ENCODE measurements around the gene MTX3. TPM values are rescaled to one million over a fixed set of nuclear protein-coding genes. Genes with fewer than 3 reads are reported as not detected.

Gene MTX3, protein sequence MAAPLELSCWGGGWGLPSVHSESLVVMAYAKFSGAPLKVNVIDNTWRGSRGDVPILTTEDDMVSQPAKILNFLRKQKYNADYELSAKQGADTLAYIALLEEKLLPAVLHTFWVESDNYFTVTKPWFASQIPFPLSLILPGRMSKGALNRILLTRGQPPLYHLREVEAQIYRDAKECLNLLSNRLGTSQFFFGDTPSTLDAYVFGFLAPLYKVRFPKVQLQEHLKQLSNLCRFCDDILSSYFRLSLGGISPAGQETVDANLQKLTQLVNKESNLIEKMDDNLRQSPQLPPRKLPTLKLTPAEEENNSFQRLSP
- total RNA-seq, result 10 to 100 TPM; 22.7 to 22.8 TPM
- polyA plus RNA-seq, result 1.3 TPM

DNA sequence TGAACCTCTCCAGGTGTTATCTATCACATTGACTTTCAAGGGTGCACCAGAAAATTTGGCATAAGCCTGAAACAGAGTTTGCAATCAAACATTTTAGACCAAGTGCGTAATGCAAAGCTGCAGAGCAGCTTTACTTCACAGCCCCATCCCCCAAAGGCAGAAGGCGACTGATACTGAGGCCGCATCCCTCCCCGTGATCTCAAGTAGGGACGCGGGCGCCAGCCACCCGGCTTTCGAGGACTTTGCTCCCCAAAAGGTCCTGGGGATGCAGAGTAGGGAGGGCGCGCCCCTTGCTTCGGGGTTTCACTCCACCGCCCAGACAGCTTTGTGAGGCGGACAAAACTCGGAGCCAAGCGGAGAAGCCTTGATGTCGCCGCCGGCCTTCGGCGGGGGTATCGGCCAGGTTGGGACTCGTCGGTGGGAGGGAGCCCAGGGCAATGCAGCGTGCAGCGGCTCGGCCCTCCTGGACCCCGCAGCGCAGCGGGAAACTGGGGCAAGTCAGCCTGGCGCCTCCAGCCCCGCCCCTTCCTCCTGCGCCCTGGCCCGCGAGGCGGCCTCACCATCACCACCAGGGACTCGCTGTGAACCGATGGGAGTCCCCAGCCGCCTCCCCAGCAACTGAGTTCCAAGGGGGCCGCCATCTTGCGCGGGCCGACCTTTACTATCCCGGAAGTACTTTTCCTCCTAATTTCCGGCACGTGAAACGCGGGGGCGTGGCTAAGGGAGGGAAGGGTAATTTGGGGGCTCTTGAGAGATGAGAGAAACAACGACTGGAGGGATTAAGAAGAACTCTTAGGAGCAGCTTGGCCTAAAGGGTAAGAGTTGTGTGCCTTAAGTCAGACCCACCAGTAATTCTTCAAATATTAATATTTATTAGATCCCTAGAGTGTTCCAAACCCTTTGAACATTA lies at the start of gene MTX3:
TSS of gene MTX3 (minus strand) at position 665 of the 910 bp plus-strand sequence. CDS start at position 641, 24 bp downstream.
- Histone ChIP-seq H3K4me3 (ENCODE audit: low read length) (peak within 1 kb of the TSS; percentile 63), H3K27me3 (ENCODE audit: insufficient read depth, low read length, poor library complexity, severe bottlenecking) (peaks cover 4% of the 10 kb centered on the region), H3K9me3 (ENCODE audit: low read length) (no peaks in the 10 kb centered on the region), H3K36me3 (ENCODE audit: insufficient read depth, low read length) (peaks cover 12% of the 10 kb centered on the region), H3K27ac (ENCODE audit: low read depth, low read length) (peak within 1 kb of the TSS; percentile 62), H3K4me1 (ENCODE audit: insufficient read depth, low read length) (peaks cover 10% of the 10 kb centered on the region)
- ChIA-PET POLR2A (interaction anchor here (0.6 to 1.2 kb wide), 3 partner anchors 10 to 38 kb away, joined by 3 to 8 read pairs (median 3); no protein-coding TSS in a partner anchor), CTCF (interaction anchor here (0.9 kb wide), 1 partner anchor 12 kb away, joined by 3 read pairs; no protein-coding TSS in a partner anchor)
- H3K27me3 Mint-ChIP-seq, result peaks cover 6 to 11% of the 10 kb centered on the region in 2 donors
- H3K9me3 Mint-ChIP-seq, result no peaks in the 10 kb centered on the region
- peaks cover 21 to 37% (median 27%) of the 10 kb centered on the region in 3 donors for H3K4me1 Mint-ChIP-seq
- peak; percentile 75 to 92 (median 83) for DNase-seq
- H3K36me3 Mint-ChIP-seq, result peaks cover 14 to 36% (median 18%) of the 10 kb centered on the region in 3 donors
- peak within 1 kb of the TSS; percentile 82 to 94 (median 88) for H3K4me3 Mint-ChIP-seq
- peak within 1 kb of the TSS; percentile 81 to 95 (median 94) for H3K27ac Mint-ChIP-seq

DNA sequence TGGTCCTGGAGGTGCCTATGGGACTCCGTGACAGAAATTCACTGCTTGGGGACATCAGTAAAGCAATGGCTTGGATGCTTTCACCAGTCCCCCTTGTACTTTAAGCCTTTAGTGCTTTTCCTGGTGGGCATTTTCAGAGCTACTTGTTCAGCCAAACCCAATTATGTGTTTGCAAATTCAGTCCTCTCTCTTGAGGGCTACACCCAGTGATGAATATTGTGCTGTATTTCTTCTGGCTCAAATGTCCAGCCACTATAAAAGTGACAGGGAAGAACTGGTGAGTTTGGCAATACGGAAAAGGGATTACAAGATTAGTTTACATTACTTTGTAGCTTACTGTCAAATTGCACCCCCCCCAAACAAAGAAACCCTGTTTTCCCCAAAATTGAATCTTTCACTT lies 48.6 kb upstream of the MTX3 start:
- Histone ChIP-seq H3K4me1 (ENCODE audit: insufficient read depth, low read length) (no peaks in the 10 kb centered on the region), H3K9me3 (ENCODE audit: low read length) (no peaks in the 10 kb centered on the region), H3K27ac (ENCODE audit: low read depth, low read length) (no peak overlapping the region), H3K27me3 (ENCODE audit: insufficient read depth, low read length, poor library complexity, severe bottlenecking) (peaks cover 21% of the 10 kb centered on the region), H3K4me3 (ENCODE audit: low read length) (no peak overlapping the region), H3K36me3 (ENCODE audit: insufficient read depth, low read length) (no peaks in the 10 kb centered on the region)
- peaks cover 19 to 74% of the 10 kb centered on the region in 2 donors for H3K27me3 Mint-ChIP-seq
- H3K36me3 Mint-ChIP-seq, result peaks cover 0 to 3% (median 0%) of the 10 kb centered on the region in 3 donors
- POLR2A ChIA-PET, result no interaction called here
- CTCF ChIA-PET, result no interaction called here
- no peak for DNase-seq
- H3K4me1 Mint-ChIP-seq, result peaks cover 3 to 8% (median 5%) of the 10 kb centered on the region in 3 donors
- no peak overlapping the region for H3K27ac Mint-ChIP-seq
- no peak overlapping the region for H3K4me3 Mint-ChIP-seq
- peaks cover 0 to 2% (median 0%) of the 10 kb centered on the region in 5 donors for H3K9me3 Mint-ChIP-seq

DNA sequence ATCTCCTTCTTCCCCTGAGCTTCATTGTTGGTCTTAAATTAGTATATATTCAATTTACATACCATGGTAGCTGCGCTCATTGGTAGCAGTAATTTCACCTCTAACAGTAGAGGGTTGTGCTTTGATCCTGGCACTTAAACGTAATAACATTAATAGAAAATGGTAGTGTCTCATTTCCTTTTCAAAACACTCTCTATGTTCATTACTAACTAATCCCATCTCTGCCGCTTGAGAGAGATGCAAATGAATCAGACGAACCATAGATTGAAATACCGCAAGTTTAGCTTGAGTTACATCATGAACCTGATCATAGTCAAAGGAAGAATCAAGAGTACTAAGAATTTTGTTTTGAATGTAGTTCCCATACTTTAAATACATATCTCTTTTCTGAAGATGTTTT lies 46.3 kb upstream of the MTX3 start:
- Mint-ChIP-seq H3K4me3 (no peak overlapping the region), H3K9me3 (no peaks in the 10 kb centered on the region), H3K36me3 (no peaks in the 10 kb centered on the region), H3K27me3 (peaks cover 24 to 79% of the 10 kb centered on the region in 2 donors), H3K4me1 (peaks cover 5 to 8% (median 6%) of the 10 kb centered on the region in 3 donors), H3K27ac (no peak overlapping the region)
- Histone ChIP-seq H3K27ac (ENCODE audit: low read depth, low read length) (no peak overlapping the region), H3K36me3 (ENCODE audit: insufficient read depth, low read length) (no peaks in the 10 kb centered on the region), H3K4me1 (ENCODE audit: insufficient read depth, low read length) (no peaks in the 10 kb centered on the region), H3K4me3 (ENCODE audit: low read length) (no peak overlapping the region), H3K9me3 (ENCODE audit: low read length) (no peaks in the 10 kb centered on the region), H3K27me3 (ENCODE audit: insufficient read depth, low read length, poor library complexity, severe bottlenecking) (peaks cover 29% of the 10 kb centered on the region)
- ChIA-PET CTCF (no interaction called here), POLR2A (no interaction called here)
- no peak for DNase-seq

DNA sequence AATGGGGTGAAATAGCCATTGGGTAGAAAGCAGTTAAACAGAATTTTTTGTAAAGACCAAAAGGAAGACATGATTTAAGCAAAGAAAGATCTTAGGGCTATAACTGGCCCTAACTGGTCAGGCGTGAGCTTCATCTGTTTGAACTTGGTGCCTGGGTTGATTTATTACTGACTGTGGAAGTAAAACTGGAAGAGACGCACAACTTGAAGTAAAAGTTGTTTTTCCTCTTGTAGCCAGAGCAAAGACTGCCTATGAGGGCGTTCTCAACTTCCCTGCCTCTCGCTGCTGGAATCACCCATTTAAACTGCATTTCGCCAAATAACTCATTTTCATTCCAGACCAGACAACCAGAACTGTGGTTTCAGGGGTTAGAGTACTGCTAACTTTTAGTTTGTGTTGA lies 45.6 kb upstream of the MTX3 start:
- H3K9me3 ChIP-seq (ENCODE audit: low read length), result no peaks in the 10 kb centered on the region
- H3K36me3 ChIP-seq (ENCODE audit: insufficient read depth, low read length), result no peaks in the 10 kb centered on the region
- Mint-ChIP-seq H3K36me3 (no peaks in the 10 kb centered on the region), H3K4me3 (no peak overlapping the region), H3K27ac (no peak overlapping the region), H3K9me3 (no peaks in the 10 kb centered on the region), H3K27me3 (peaks cover 24 to 77% of the 10 kb centered on the region in 2 donors), H3K4me1 (peaks cover 5 to 8% (median 6%) of the 10 kb centered on the region in 3 donors)
- H3K27me3 ChIP-seq (ENCODE audit: insufficient read depth, low read length, poor library complexity, severe bottlenecking), result peaks cover 29% of the 10 kb centered on the region
- CTCF ChIA-PET, result no interaction called here
- POLR2A ChIA-PET, result no interaction called here
- H3K27ac ChIP-seq (ENCODE audit: low read depth, low read length), result no peak overlapping the region
- no peak for DNase-seq
- H3K4me1 ChIP-seq (ENCODE audit: insufficient read depth, low read length), result no peaks in the 10 kb centered on the region
- no peak overlapping the region for H3K4me3 ChIP-seq (ENCODE audit: low read length)

DNA sequence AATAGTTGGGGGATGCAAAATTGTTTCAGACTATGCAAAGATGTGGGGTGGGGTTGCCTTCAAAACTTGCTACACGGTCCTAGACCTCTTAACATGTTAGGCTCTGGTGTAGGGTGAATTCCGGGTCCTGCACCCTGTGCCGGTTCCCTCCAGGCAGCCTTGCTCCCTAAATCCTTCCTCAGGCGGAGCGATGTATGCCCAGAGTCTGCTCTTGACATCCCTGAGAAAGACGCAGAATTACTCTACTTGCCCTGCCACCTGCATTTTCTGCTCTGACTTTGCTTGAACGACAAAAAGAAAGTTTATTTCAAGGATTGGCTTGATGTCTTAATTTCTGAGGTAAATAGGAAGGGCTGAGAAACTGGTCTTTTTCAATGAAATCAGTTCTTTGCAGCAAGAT lies 44.8 kb upstream of the MTX3 start:
- Mint-ChIP-seq H3K9me3 (no peaks in the 10 kb centered on the region), H3K4me1 (peaks cover 5 to 8% (median 6%) of the 10 kb centered on the region in 3 donors), H3K36me3 (no peaks in the 10 kb centered on the region), H3K27me3 (peaks cover 26 to 69% of the 10 kb centered on the region in 2 donors), H3K27ac (no peak overlapping the region), H3K4me3 (peak overlapping the region in 3 of 7 donors; percentile 4 to 27 (median 9))
- Histone ChIP-seq H3K9me3 (ENCODE audit: low read length) (no peaks in the 10 kb centered on the region), H3K27me3 (ENCODE audit: insufficient read depth, low read length, poor library complexity, severe bottlenecking) (peaks cover 29% of the 10 kb centered on the region), H3K36me3 (ENCODE audit: insufficient read depth, low read length) (no peaks in the 10 kb centered on the region), H3K4me3 (ENCODE audit: low read length) (no peak overlapping the region), H3K27ac (ENCODE audit: low read depth, low read length) (no peak overlapping the region), H3K4me1 (ENCODE audit: insufficient read depth, low read length) (no peaks in the 10 kb centered on the region)
- no peak for DNase-seq
- CTCF ChIA-PET, result no interaction called here
- POLR2A ChIA-PET, result no interaction called here

DNA sequence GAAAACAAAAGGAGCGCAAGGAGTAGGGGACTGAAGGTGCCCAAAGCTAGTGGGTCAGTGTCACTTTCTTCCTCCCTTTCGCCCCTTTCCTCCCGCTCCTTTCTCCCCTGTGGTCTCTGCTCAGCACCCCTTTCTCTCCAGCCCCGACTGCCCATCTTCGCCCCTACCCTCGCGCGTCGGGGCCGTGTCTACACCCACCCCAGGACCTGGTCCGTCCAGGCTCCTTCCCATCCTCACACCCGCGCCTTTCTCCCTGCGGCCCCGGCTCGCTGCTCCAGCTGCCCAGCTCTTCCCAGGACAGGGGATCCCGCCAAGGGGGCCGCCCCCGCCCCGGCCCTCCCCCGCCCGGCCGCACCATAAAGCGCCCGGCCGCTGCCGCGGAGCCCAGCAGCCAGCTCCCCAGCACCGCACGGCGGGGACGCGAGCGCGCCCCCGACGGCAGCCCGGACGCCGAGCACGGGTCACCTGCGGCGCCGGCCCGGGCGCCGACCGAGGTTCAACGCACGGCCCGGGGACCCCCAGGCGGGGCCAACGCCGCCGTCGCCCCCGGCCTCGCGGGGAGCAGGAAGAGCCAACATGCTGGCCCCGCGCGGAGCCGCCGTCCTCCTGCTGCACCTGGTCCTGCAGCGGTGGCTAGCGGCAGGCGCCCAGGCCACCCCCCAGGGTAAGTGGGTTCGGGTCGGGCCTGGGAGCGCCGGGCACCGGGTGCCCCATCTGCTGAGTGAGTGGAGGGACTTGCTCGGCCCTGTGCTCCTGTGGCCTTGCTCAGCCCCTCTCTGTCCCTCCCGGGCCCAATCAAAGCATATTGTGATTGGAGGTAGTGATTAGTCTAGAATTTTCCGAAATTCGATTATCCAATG lies 44.1 kb upstream of the MTX3 start, which contains the start of gene THBS4:
TSS of gene THBS4 (plus strand) at position 387 of the 860 bp plus-strand sequence. CDS start at position 577, 190 bp downstream.
- DNase-seq, result no peak
- Histone ChIP-seq H3K27me3 (ENCODE audit: insufficient read depth, low read length, poor library complexity, severe bottlenecking) (peaks cover 29% of the 10 kb centered on the region), H3K9me3 (ENCODE audit: low read length) (no peaks in the 10 kb centered on the region), H3K27ac (ENCODE audit: low read depth, low read length) (no peak within 1 kb of the TSS), H3K4me1 (ENCODE audit: insufficient read depth, low read length) (no peaks in the 10 kb centered on the region), H3K36me3 (ENCODE audit: insufficient read depth, low read length) (no peaks in the 10 kb centered on the region), H3K4me3 (ENCODE audit: low read length) (no peak within 1 kb of the TSS)
- Mint-ChIP-seq H3K9me3 (no peaks in the 10 kb centered on the region), H3K4me1 (peaks cover 5 to 8% (median 6%) of the 10 kb centered on the region in 3 donors), H3K4me3 (peak within 1 kb of the TSS in 4 of 7 donors; percentile 4 to 63 (median 47)), H3K27ac (no peak within 1 kb of the TSS), H3K27me3 (peaks cover 24 to 64% of the 10 kb centered on the region in 2 donors), H3K36me3 (no peaks in the 10 kb centered on the region)
- POLR2A ChIA-PET, result no interaction called here
- CTCF ChIA-PET, result no interaction called here

DNA sequence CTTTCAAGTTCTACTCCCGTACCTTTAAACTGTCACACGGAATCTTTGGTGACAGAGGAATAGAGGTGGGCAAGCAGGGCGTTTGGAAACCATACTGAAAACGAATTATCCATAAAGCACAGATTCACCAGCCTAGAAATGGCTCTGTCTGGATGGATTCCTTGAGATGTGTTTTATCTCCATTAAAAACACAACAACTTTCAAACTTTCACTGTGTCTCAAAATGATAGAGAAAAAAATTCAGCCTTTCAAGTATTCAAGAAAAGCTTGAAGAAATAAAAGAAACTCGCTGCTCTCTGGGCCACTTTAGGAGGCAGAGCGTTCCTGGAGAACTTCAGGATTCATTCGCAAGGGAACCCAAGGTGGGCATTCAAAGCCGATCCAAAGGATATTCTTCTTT lies 43.5 kb upstream of the MTX3 start:
- H3K27me3 Mint-ChIP-seq, result peaks cover 24 to 57% of the 10 kb centered on the region in 2 donors
- no peak overlapping the region for H3K27ac ChIP-seq (ENCODE audit: low read depth, low read length)
- no peak overlapping the region for H3K27ac Mint-ChIP-seq
- peaks cover 5 to 8% (median 6%) of the 10 kb centered on the region in 3 donors for H3K4me1 Mint-ChIP-seq
- POLR2A ChIA-PET, result no interaction called here
- peak overlapping the region in 1 of 7 donors; percentile 59 for H3K4me3 Mint-ChIP-seq
- H3K36me3 Mint-ChIP-seq, result no peaks in the 10 kb centered on the region
- CTCF ChIA-PET, result no interaction called here
- no peaks in the 10 kb centered on the region for H3K36me3 ChIP-seq (ENCODE audit: insufficient read depth, low read length)
- H3K27me3 ChIP-seq (ENCODE audit: insufficient read depth, low read length, poor library complexity, severe bottlenecking), result peaks cover 29% of the 10 kb centered on the region
- no peaks in the 10 kb centered on the region for H3K9me3 Mint-ChIP-seq
- DNase-seq, result no peak
- no peaks in the 10 kb centered on the region for H3K9me3 ChIP-seq (ENCODE audit: low read length)
- no peaks in the 10 kb centered on the region for H3K4me1 ChIP-seq (ENCODE audit: insufficient read depth, low read length)
- no peak overlapping the region for H3K4me3 ChIP-seq (ENCODE audit: low read length)
